BJ (cell line): ENCODE results near the gene HSFX3. TPM values are rescaled to one million over a fixed set of nuclear protein-coding genes. Genes with fewer than 3 reads are reported as not detected.

Source experiments
- CTCF ChIA-PET: fragments of 350-600 bp; formaldehyde crosslinking; extraction: SDS; loops from one replicate; lab custom pipeline; 2021; ENCODE audit warnings: antibody characterized with exemption, inconsistent platforms; lab: Yijun Ruan, JAX
- POLR2A ChIA-PET: fragments of 300-600 bp; sonication (Branson Sonifier 250); formaldehyde crosslinking; extraction: SDS; loops from one replicate; lab custom pipeline; 2021; ENCODE audit warnings: antibody characterized with exemption; lab: Charles Lee
- DNase-seq: peaks from one replicate; pipeline ENCODE4 v3.0.0-alpha.2; 2011; ENCODE audit warnings: low read depth
- H3K27me3 ChIP-seq: 2 replicates; pipeline ENCODE4 v1.6.0; 2011; ENCODE audit warnings: low read length; ENCODE audit not compliant: control insufficient read depth, insufficient read depth
- H3K36me3 ChIP-seq: 2 replicates; pipeline ENCODE4 v1.5.1; 2011; ENCODE audit warnings: low read length; ENCODE audit not compliant: control insufficient read depth, insufficient read depth
- H3K4me3 ChIP-seq: 2 replicates; pipeline ENCODE4 v1.5.1; 2011; ENCODE audit warnings: low read depth, mild to moderate bottlenecking, control low read depth, low read length
- CTCF ChIP-seq: IDR thresholded peaks from 2 replicates; pipeline ENCODE4 v1.5.1; 2011; ENCODE audit warnings: low read depth, mild to moderate bottlenecking, control low read depth, inconsistent platforms, low read length, moderate library complexity; ENCODE audit not compliant: insufficient read depth
- polyA plus RNA-seq: library from polyadenylated mRNA; depleted of rRNA; stranded (reverse); fragments of >200 nt; gene quantifications from 2 replicates; pipeline ENCODE4 v1.2.3, GENCODE V29; 2011

Gene HSFX3
- polyA plus RNA-seq, 1 experiment: not detected

- Histone ChIP-seq H3K27me3 (no peaks in the 10 kb centered on the region), H3K4me3 (no peak overlapping the region), H3K36me3 (no peaks in the 10 kb centered on the region)
- POLR2A ChIA-PET: no interaction called here
- no peak for TF ChIP-seq CTCF
- DNase-seq: no peak
- CTCF ChIA-PET: no interaction called here
Observed at GRCh38 chrX:149510386-149510785, 39.3 kb downstream of the HSFX3 start.

- H3K27me3 ChIP-seq: no peaks in the 10 kb centered on the region
- ChIA-PET POLR2A (no interaction called here), CTCF (no interaction called here)
- no peak for TF ChIP-seq CTCF
- no peak overlapping the region for H3K4me3 ChIP-seq
- no peaks in the 10 kb centered on the region for H3K36me3 ChIP-seq
- DNase-seq: no peak
Observed at GRCh38 chrX:149508467-149508866, 41.3 kb downstream of the HSFX3 start.

- no peaks in the 10 kb centered on the region for H3K27me3 ChIP-seq
- ChIA-PET POLR2A (no interaction called here), CTCF (no interaction called here)
- peaks cover 9% of the 10 kb centered on the region for H3K36me3 ChIP-seq
- DNase-seq: no peak
- H3K4me3 ChIP-seq: no peak overlapping the region
- TF ChIP-seq CTCF: no peak
Observed at GRCh38 chrX:149506349-149506748, 43.4 kb downstream of the HSFX3 start.

- no peak for TF ChIP-seq CTCF
- ChIA-PET CTCF (no interaction called here), POLR2A (no interaction called here)
- Histone ChIP-seq H3K4me3 (no peak overlapping the region), H3K27me3 (no peaks in the 10 kb centered on the region), H3K36me3 (peaks cover 10% of the 10 kb centered on the region)
- no peak for DNase-seq
Observed at GRCh38 chrX:149505671-149506070, 44.1 kb downstream of the HSFX3 start.

- ChIA-PET CTCF (no interaction called here), POLR2A (interaction anchor here (0.6 kb wide), 1 partner anchor 1900 kb away, joined by 3 read pairs; no protein-coding TSS in a partner anchor)
- H3K36me3 ChIP-seq: peaks cover 10% of the 10 kb centered on the region
- H3K27me3 ChIP-seq: no peaks in the 10 kb centered on the region
- H3K4me3 ChIP-seq: peak within 1 kb of the TSS; percentile 69
- no peak for TF ChIP-seq CTCF
- DNase-seq: peak; percentile 36
Observed at GRCh38 chrX:149504915-149505651, 44.6 kb downstream of the HSFX3 start, which contains the start of gene IDS. IDS (minus strand) TSS chrX:149505306; CDS start chrX:149505137, 169 bp downstream.
